H1 (cell line): Measurements from ENCODE around the gene FMO3. TPM values are rescaled to one million over a fixed set of nuclear protein-coding genes. Genes with fewer than 3 reads are reported as not detected.

ENCODE experiments used
- CTCF ChIA-PET: fragments of 300-600 bp; sonication (Branson Sonifier 250); formaldehyde crosslinking; loops from one replicate; lab custom pipeline; 2021; ENCODE audit not compliant: partially characterized antibody; lab: Charles Lee
- POLR2A ChIA-PET: fragments of 300-600 bp; sonication (Branson Sonifier 250); formaldehyde crosslinking; loops from one replicate; lab custom pipeline; 2021; ENCODE audit warnings: inconsistent platforms; ENCODE audit not compliant: partially characterized antibody; lab: Charles Lee
- DNase-seq, 2 experiments: peaks; one replicate each; pipeline versions ENCODE4 v3.0.0 to v3.0.0-alpha.2; 2010 to 2022; ENCODE audit warnings: low spot score in 2 of 2, low read depth in 1 of 2, mixed read lengths in 1 of 2
- FAIRE-seq: peaks from 2 replicates; lab custom pipeline; 2011; peaks lifted over from hg19 to GRCh38; lab: Jason Lieb, UNC
- H2AFZ ChIP-seq: 2 replicates; pipeline ENCODE4 v1.8.1; 2012; ENCODE audit warnings: low read length, inconsistent platforms
- H2AK5ac ChIP-seq: 2 replicates; pipeline ENCODE4 v1.6.1; 2013; ENCODE audit warnings: low read depth, low read length
- H2BK120ac ChIP-seq: replicated peaks from 2 replicates; pipeline ENCODE3; 2013; ENCODE audit warnings: low read depth, low read length, inconsistent platforms
- H2BK12ac ChIP-seq: 2 replicates; pipeline ENCODE4 v1.6.1; 2013; ENCODE audit warnings: low read depth, low read length
- H2BK15ac ChIP-seq: 2 replicates; pipeline ENCODE4 v1.6.1; 2013; ENCODE audit warnings: low read length
- H2BK20ac ChIP-seq: 2 replicates; pipeline ENCODE4 v1.6.1; 2013; ENCODE audit warnings: low read length
- H2BK5ac ChIP-seq: 2 replicates; pipeline ENCODE4 v1.6.1; 2013; ENCODE audit warnings: low read depth, low read length
- H3K14ac ChIP-seq: 2 replicates; pipeline ENCODE4 v1.6.1; 2013; ENCODE audit warnings: inconsistent platforms; ENCODE audit not compliant: insufficient read length
- H3K18ac ChIP-seq: 2 replicates; pipeline ENCODE4 v1.6.1; 2013; ENCODE audit warnings: low read length; ENCODE audit errors: extremely low read depth
- H3K23ac ChIP-seq: 2 replicates; pipeline ENCODE4 v1.6.1; 2013; ENCODE audit warnings: inconsistent platforms; ENCODE audit not compliant: insufficient read length
- H3K23me2 ChIP-seq: 2 replicates; pipeline ENCODE4 v1.6.1; 2013; ENCODE audit warnings: low read depth, low read length
- H3K27ac ChIP-seq: 2 replicates; pipeline ENCODE4 v1.6.1; 2011; ENCODE audit warnings: low read depth, low read length, inconsistent platforms
- H3K27me3 ChIP-seq, 4 experiments: replicated peaks in 1 of 4; 1 replicate in 1 of 4; 2 replicates in 3 of 4; pipeline versions ENCODE4 v1.6.1 to v1.8.1; 2011 to 2013; ENCODE audit warnings: low read length in 3 of 4, mild to moderate bottlenecking in 3 of 4, inconsistent platforms in 2 of 4, mixed read lengths in 2 of 4, moderate library complexity in 1 of 4; ENCODE audit not compliant: control insufficient read depth in 3 of 4, insufficient read depth in 3 of 4; ENCODE audit errors: extremely low read depth in 1 of 4
- H3K36me3 ChIP-seq, 4 experiments: 2 replicates each; pipeline versions ENCODE4 v1.6.1 to v1.8.1; 2011 to 2013; ENCODE audit warnings: mild to moderate bottlenecking in 4 of 4, low read length in 3 of 4, moderate library complexity in 2 of 4, control low read depth in 1 of 4, inconsistent platforms in 1 of 4; ENCODE audit not compliant: insufficient read depth in 4 of 4, control insufficient read depth in 2 of 4
- H3K4ac ChIP-seq: replicated peaks from 2 replicates; pipeline ENCODE3; 2013; ENCODE audit warnings: low read length, low read depth, mixed read lengths, inconsistent platforms; ENCODE audit not compliant: insufficient read length
- H3K4me1 ChIP-seq, 4 experiments: replicated peaks in 1 of 4; 1 replicate in 1 of 4; 2 replicates in 3 of 4; pipeline versions ENCODE4 v1.6.1 to v1.8.1; 2011 to 2013; ENCODE audit warnings: low read length in 3 of 4, inconsistent platforms in 2 of 4, mixed read lengths in 1 of 4; ENCODE audit not compliant: insufficient read depth in 4 of 4, control insufficient read depth in 3 of 4
- H3K4me2 ChIP-seq, 2 experiments: 2 replicates each; pipeline versions ENCODE4 v1.6.1 to v1.8.1; 2011 to 2013; ENCODE audit warnings: low read depth in 2 of 2, low read length in 2 of 2, control low read depth in 1 of 2, inconsistent platforms in 1 of 2, mild to moderate bottlenecking in 1 of 2; ENCODE audit not compliant: insufficient read depth in 1 of 2
- H3K4me3 ChIP-seq, 4 experiments: fragments of 200-600, 300-600 bp in 1 of 4; sonication (generic), shearing (Covaris generic), sonication (Bioruptor Twin) in 1 of 4; 2 replicates each; pipeline versions ENCODE4 v1.5.1 to v1.8.1; 2011 to 2016; ENCODE audit warnings: low read length in 4 of 4, low read depth in 3 of 4, control low read depth in 2 of 4, inconsistent platforms in 2 of 4, mild to moderate bottlenecking in 2 of 4, mixed read lengths in 1 of 4, moderate library complexity in 1 of 4; ENCODE audit not compliant: insufficient read depth in 2 of 4; ENCODE audit errors: extremely low read depth in 1 of 4
- H3K56ac ChIP-seq: replicated peaks from 2 replicates; pipeline ENCODE3; 2013; ENCODE audit warnings: low read depth, mild to moderate bottlenecking, mixed read lengths, low read length, inconsistent platforms; ENCODE audit not compliant: insufficient read length
- H3K79me1 ChIP-seq: 2 replicates; pipeline ENCODE4 v1.6.1; 2013; ENCODE audit warnings: low read depth, low read length, control low read depth
- H3K79me2 ChIP-seq, 2 experiments: 2 replicates each; pipeline versions ENCODE4 v1.6.1 to v1.8.1; 2012 to 2013; ENCODE audit warnings: low read length in 2 of 2, mild to moderate bottlenecking in 2 of 2, inconsistent platforms in 1 of 2; ENCODE audit not compliant: insufficient read depth in 2 of 2, control insufficient read depth in 1 of 2
- H3K9ac ChIP-seq, 4 experiments: replicated peaks in 1 of 4; 1 replicate in 1 of 4; 2 replicates in 3 of 4; pipeline versions ENCODE4 v1.6.1 to v1.8.1; 2011 to 2013; ENCODE audit warnings: low read depth in 3 of 4, low read length in 3 of 4, control low read depth in 2 of 4, mild to moderate bottlenecking in 2 of 4, moderate library complexity in 2 of 4, inconsistent platforms in 1 of 4; ENCODE audit errors: extremely low read depth in 1 of 4
- H3K9me3 ChIP-seq, 2 experiments: 2 replicates each; pipeline versions ENCODE4 v1.6.1 to v1.8.1; 2012 to 2013; ENCODE audit warnings: mild to moderate bottlenecking in 2 of 2, moderate library complexity in 2 of 2, control low read depth in 1 of 2, inconsistent platforms in 1 of 2, low read depth in 1 of 2, low read length in 1 of 2, mixed read lengths in 1 of 2; ENCODE audit not compliant: insufficient read depth in 2 of 2
- H4K20me1 ChIP-seq, 2 experiments: replicated peaks in 1 of 2; 2 replicates each; pipeline versions ENCODE3 to v1.8.1; 2011 to 2013; ENCODE audit warnings: inconsistent platforms in 2 of 2, low read length in 2 of 2, mild to moderate bottlenecking in 1 of 2; ENCODE audit not compliant: insufficient read depth in 2 of 2, control insufficient read depth in 1 of 2
- H4K5ac ChIP-seq: 2 replicates; pipeline ENCODE4 v1.6.1; 2013; ENCODE audit warnings: low read length, low read depth, mixed read lengths, inconsistent platforms; ENCODE audit not compliant: insufficient read length
- H4K8ac ChIP-seq: 2 replicates; pipeline ENCODE4 v1.8.0; 2013; ENCODE audit warnings: mild to moderate bottlenecking, moderate library complexity, low read length, inconsistent platforms; ENCODE audit not compliant: insufficient read depth; ENCODE audit errors: extremely low read depth
- H4K91ac ChIP-seq: replicated peaks from 2 replicates; pipeline ENCODE3; 2013; ENCODE audit warnings: low read length, mixed read lengths, inconsistent platforms; ENCODE audit not compliant: insufficient read length
- CBX5 ChIP-seq: fragments of 300-800, 300-1000 bp; sonication (generic); IDR thresholded peaks from 2 replicates; pipeline ENCODE4 v1.7.1; 2016; ENCODE audit warnings: antibody characterized with exemption, low read length, low read depth
- CBX8 ChIP-seq: fragments of 300-800, 300-1000 bp; sonication (generic); IDR thresholded peaks from 2 replicates; pipeline ENCODE4 v1.7.1; 2016; ENCODE audit warnings: low read depth, low read length, borderline replicate concordance
- CEBPB ChIP-seq: IDR thresholded peaks from 2 replicates; pipeline ENCODE4 v1.6.1; 2012; ENCODE audit warnings: low read depth, low read length
- EP300 ChIP-seq, 2 experiments: IDR thresholded peaks; 1 replicate in 1 of 2; 2 replicates in 1 of 2; pipeline ENCODE4 v1.6.1; 2011 to 2012; ENCODE audit warnings: low read depth in 2 of 2, low read length in 2 of 2, mild to moderate bottlenecking in 2 of 2, borderline replicate concordance in 1 of 2, inconsistent platforms in 1 of 2, moderate library complexity in 1 of 2
- GABPA ChIP-seq: IDR thresholded peaks from 2 replicates; pipeline ENCODE4 v1.6.1; 2011; ENCODE audit warnings: mild to moderate bottlenecking, low read length, moderate library complexity, borderline replicate concordance; ENCODE audit not compliant: insufficient read depth
- NRF1 ChIP-seq: IDR thresholded peaks from 2 replicates; pipeline ENCODE4 v1.6.1; 2011; ENCODE audit warnings: mild to moderate bottlenecking, low read depth, low read length, improper control_type of control experiment
- POLR2A ChIP-seq, 2 experiments: IDR thresholded peaks; 1 replicate in 1 of 2; 2 replicates in 1 of 2; pipeline ENCODE4 v1.6.1; 2011; ENCODE audit warnings: low read depth in 2 of 2, low read length in 2 of 2, mild to moderate bottlenecking in 2 of 2; ENCODE audit errors: control extremely low read depth in 1 of 2
- POU5F1 ChIP-seq: IDR thresholded peaks from 2 replicates; pipeline ENCODE4 v1.6.1; 2011; ENCODE audit warnings: low read depth, mild to moderate bottlenecking, low read length, moderate library complexity
- SIN3A ChIP-seq, 2 experiments: IDR thresholded peaks in 1 of 2; conservative IDR thresholded peaks in 1 of 2; 2 replicates each; pipeline ENCODE4 v1.6.1; 2011 to 2012; ENCODE audit warnings: low read length in 2 of 2, improper control_type of control experiment in 1 of 2, low read depth in 1 of 2, mild to moderate bottlenecking in 1 of 2
- SP1 ChIP-seq: IDR thresholded peaks from 2 replicates; pipeline ENCODE4 v1.6.1; 2011; ENCODE audit warnings: low read depth, low read length
- SP2 ChIP-seq: IDR thresholded peaks from 2 replicates; pipeline ENCODE4 v1.6.1; 2012; ENCODE audit warnings: mild to moderate bottlenecking, low read length, inconsistent platforms
- SRF ChIP-seq: IDR thresholded peaks from 2 replicates; pipeline ENCODE4 v1.6.1; 2011; ENCODE audit warnings: mild to moderate bottlenecking, low read depth, low read length, moderate library complexity
- WGBS, 2 experiments: shearing (Covaris generic) in 1 of 2; methylation state at CpG; one replicate each; pipeline versions ENCODE4 v1.1.6 to v1.1.7; 2013 to 2015; ENCODE audit warnings: low lambda C conversion rate in 2 of 2, mixed read lengths in 2 of 2, inconsistent platforms in 1 of 2, low coverage in 1 of 2, missing lambda C conversion rate in 1 of 2; ENCODE audit not compliant: insufficient replicate concordance in 2 of 2, insufficient coverage in 1 of 2, insufficient read length in 1 of 2; ENCODE audit errors: extremely low coverage in 1 of 2, missing lambda C conversion rate in 1 of 2; 5-methylcytosine and 5-hydroxymethylcytosine counted together
- polyA plus RNA-seq, 7 experiments: library from polyadenylated mRNA; depleted of rRNA in 3 of 7; stranded (reverse) in 5 of 7; unstranded in 2 of 7; fragments of >200 nt in 5 of 7; fragments of 200-250 nt in 2 of 7; gene quantifications; 1 replicate in 5 of 7; 2 replicates in 1 of 7; 4 replicates in 1 of 7; pipeline versions ENCODE4 v1.2.1 to v1.2.3, GENCODE V29; 2011 to 2013; ENCODE audit warnings: missing spikeins in 2 of 7, mixed read lengths in 2 of 7
- total RNA-seq: library from RNA; stranded (reverse); fragmentation: NEBNext Ultra II Directional; extraction: Animal tissue kit (Norgen Biotek cat#: 25700); gene quantifications from 2 replicates; pipeline ENCODE4 v1.2.1, GENCODE V29; 2021
- TF ChIP-seq, protein P1 (sequence below): IDR thresholded peaks from 2 replicates; pipeline ENCODE4 v1.6.1; 2011; ENCODE audit warnings: low read depth, mild to moderate bottlenecking, low read length; ENCODE audit not compliant: insufficient read depth

The FMO3 gene
- total and polyA plus RNA-seq, 2 of the 8 experiments (the other 6 are each of a cell fraction or from before 2014, with no cell fraction given): not detected

DNA sequence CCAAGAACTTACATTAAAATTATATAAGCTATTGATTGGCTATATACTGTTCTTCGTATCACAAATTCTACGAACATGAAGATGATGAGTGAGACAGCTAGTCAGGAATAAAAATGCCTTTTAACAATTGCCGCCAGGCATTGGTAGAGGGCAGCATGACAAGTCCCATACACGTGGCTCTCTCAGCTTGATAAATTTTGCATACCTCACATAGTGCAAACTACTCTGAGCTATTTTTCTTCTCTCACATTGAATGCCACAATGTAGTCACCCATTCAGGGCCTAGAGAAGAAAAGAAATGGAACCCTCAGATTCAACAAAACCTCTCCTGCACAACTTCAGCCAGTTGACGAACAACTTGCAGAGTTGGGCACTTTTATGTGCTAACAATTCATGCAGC is 67.4 kb downstream of the FMO3 start:
- no peak overlapping the region for H2BK12ac ChIP-seq
- no peaks in the 10 kb centered on the region for H3K23me2 ChIP-seq
- H3K36me3 ChIP-seq: no peaks in the 10 kb centered on the region; a peak in 1 of 8 replicates
- H3K27me3 ChIP-seq: no peaks in the 10 kb centered on the region
- no peak overlapping the region for H3K4me3 ChIP-seq
- H2BK15ac ChIP-seq: no peak overlapping the region
- no peak overlapping the region for H3K23ac ChIP-seq
- no peak overlapping the region for H3K18ac ChIP-seq
- FAIRE-seq: no peak
- WGBS, 2 experiments: 81% methylated on average over 5 of the region's 5 CpGs; no CpG with 5 or more reads in 1 of the 2 experiments
- no peak overlapping the region for H4K91ac ChIP-seq
- DNase-seq: no peak
- peaks cover 0 to 2% (median 0%) of the 10 kb centered on the region in 4 experiments; a peak in 1 of 7 replicates for H3K4me1 ChIP-seq
- H4K20me1 ChIP-seq: no peaks in the 10 kb centered on the region
- TF ChIP-seq CBX8 (no peak), NRF1 (no peak), SP1 (no peak), POLR2A (IDR thresholded peaks at IDR 0.05; ENCODE audit: control extremely low read depth in 1 of 2, low read depth in 2 of 2, low read length in 2 of 2) (no peak), SP2 (no peak), CBX5 (no peak), GABPA (no peak), EP300 (IDR thresholded peaks at IDR 0.05; ENCODE audit: borderline replicate concordance in 1 of 2, low read depth in 2 of 2, low read length in 2 of 2) (no peak), SIN3A (conservative IDR thresholded peaks at IDR 0.05 in 1 of 2, IDR thresholded peaks at IDR 0.05 in 1 of 2; ENCODE audit: low read depth in 1 of 2, low read length in 2 of 2) (no peak), CEBPB (no peak), SRF (no peak), POU5F1 (no peak)
- TF ChIP-seq, protein P1, sequence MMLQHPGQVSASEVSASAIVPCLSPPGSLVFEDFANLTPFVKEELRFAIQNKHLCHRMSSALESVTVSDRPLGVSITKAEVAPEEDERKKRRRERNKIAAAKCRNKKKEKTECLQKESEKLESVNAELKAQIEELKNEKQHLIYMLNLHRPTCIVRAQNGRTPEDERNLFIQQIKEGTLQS: no peak
- H4K5ac ChIP-seq: no peak overlapping the region
- peaks cover 4 to 5% of the 10 kb centered on the region in 2 experiments; a peak in 1 of 4 replicates for H3K9me3 ChIP-seq
- no peak overlapping the region for H2BK120ac ChIP-seq
- POLR2A ChIA-PET: no interaction called here
- no peaks in the 10 kb centered on the region for H3K79me1 ChIP-seq
- no peak overlapping the region for H3K9ac ChIP-seq
- CTCF ChIA-PET: interaction anchor here (0.5 to 1.4 kb wide), 4 partner anchors 40 to 303 kb away, joined by 3 read pairs; no protein-coding TSS in a partner anchor
- H2AFZ ChIP-seq: no peak overlapping the region
- no peak overlapping the region for H3K4me2 ChIP-seq
- no peak overlapping the region for H3K4ac ChIP-seq
- no peak overlapping the region for H2BK5ac ChIP-seq
- H2BK20ac ChIP-seq: no peak overlapping the region
- H2AK5ac ChIP-seq: no peak overlapping the region
- H3K14ac ChIP-seq: no peak overlapping the region
- H3K27ac ChIP-seq: no peak overlapping the region
- no peak overlapping the region for H4K8ac ChIP-seq
- H3K79me2 ChIP-seq: no peaks in the 10 kb centered on the region
- no peak overlapping the region for H3K56ac ChIP-seq
